SU-DHL-6 (cell line): ENCODE measurements around the gene KAT6B.

Experiments
- H2AFZ ChIP-seq: fragments of 200-600 bp; sonication (generic); 2 replicates; pipeline ENCODE4 v1.6.1; 2014; ENCODE audit warnings: low read depth, mild to moderate bottlenecking, moderate library complexity, mixed read lengths, antibody characterized with exemption, low read length; ENCODE audit not compliant: severe bottlenecking
- H3F3A ChIP-seq: fragments of 200-600 bp; shearing (Covaris generic); 2 replicates; pipeline ENCODE4 v1.6.0; 2016; ENCODE audit warnings: antibody characterized with exemption, mild to moderate bottlenecking; ENCODE audit not compliant: insufficient read depth
- H3K27ac ChIP-seq: fragments of 200-600 bp; sonication (generic); 2 replicates; pipeline ENCODE4 v1.5.1; 2016; ENCODE audit warnings: low read depth, mild to moderate bottlenecking, low read length, moderate library complexity, mixed read lengths
- H3K27me3 ChIP-seq: fragments of 200-600 bp; sonication (generic), shearing (Covaris generic); 2 replicates; pipeline ENCODE4 v1.6.0; 2014; ENCODE audit warnings: mild to moderate bottlenecking, low read length
- H3K36me3 ChIP-seq: fragments of 200-600 bp; sonication (generic); 2 replicates; pipeline ENCODE4 v1.6.1; 2014; ENCODE audit warnings: mild to moderate bottlenecking, low read length, mixed read lengths
- H3K4me2 ChIP-seq: fragments of 300-600, 200-600 bp; shearing (Covaris generic), sonication (generic); 2 replicates; pipeline ENCODE4 v1.6.0; 2014; ENCODE audit warnings: low read length, low read depth, mild to moderate bottlenecking; ENCODE audit not compliant: poor library complexity, severe bottlenecking
- H3K4me3 ChIP-seq: fragments of 200-600 bp; sonication (generic); 2 replicates; pipeline ENCODE4 v1.5.1; 2014; ENCODE audit warnings: antibody characterized with exemption, low read length, mild to moderate bottlenecking, mixed read lengths; ENCODE audit not compliant: insufficient read depth, poor library complexity, severe bottlenecking
- H3K79me2 ChIP-seq: fragments of 200-600 bp; sonication (generic); 2 replicates; pipeline ENCODE4 v1.6.1; 2014; ENCODE audit warnings: mild to moderate bottlenecking, low read length, moderate library complexity; ENCODE audit not compliant: insufficient read depth
- H3K9ac ChIP-seq: fragments of 200-600 bp; sonication (generic); 2 replicates; pipeline ENCODE4 v1.7.0; 2014; ENCODE audit warnings: mild to moderate bottlenecking, low read length
- H3K9me2 ChIP-seq: fragments of 200-600 bp; sonication (generic); replicated peaks from 2 replicates; pipeline ENCODE4 v1.6.1; 2014; ENCODE audit warnings: low read length; ENCODE audit not compliant: insufficient read depth
- H3K9me3 ChIP-seq: fragments of 200-600 bp; sonication (generic); 2 replicates; pipeline ENCODE4 v1.6.1; 2014; ENCODE audit warnings: low read length, mixed read lengths; ENCODE audit not compliant: insufficient read depth
- H4K20me1 ChIP-seq: fragments of 200-600 bp; sonication (generic); 2 replicates; pipeline ENCODE4 v1.6.1; 2014; ENCODE audit warnings: low read depth, mild to moderate bottlenecking, antibody characterized with exemption, low read length, moderate library complexity, mixed read lengths
- CTCF ChIP-seq: fragments of 200-600 bp; sonication (generic); IDR thresholded peaks from one replicate; pipeline ENCODE4 v1.5.1; 2017; ENCODE audit warnings: antibody characterized with exemption, mild to moderate bottlenecking, low read length, moderate library complexity; ENCODE audit not compliant: insufficient read depth, poor library complexity, severe bottlenecking
- EZH2phosphoT487 ChIP-seq: fragments of 200-600 bp; sonication (generic), shearing (Covaris generic); conservative IDR thresholded peaks from 2 replicates; pipeline ENCODE4 v1.6.1; 2018; ENCODE audit warnings: mild to moderate bottlenecking, antibody characterized with exemption, low read length, moderate library complexity, mixed read lengths

Gene KAT6B

DNA sequence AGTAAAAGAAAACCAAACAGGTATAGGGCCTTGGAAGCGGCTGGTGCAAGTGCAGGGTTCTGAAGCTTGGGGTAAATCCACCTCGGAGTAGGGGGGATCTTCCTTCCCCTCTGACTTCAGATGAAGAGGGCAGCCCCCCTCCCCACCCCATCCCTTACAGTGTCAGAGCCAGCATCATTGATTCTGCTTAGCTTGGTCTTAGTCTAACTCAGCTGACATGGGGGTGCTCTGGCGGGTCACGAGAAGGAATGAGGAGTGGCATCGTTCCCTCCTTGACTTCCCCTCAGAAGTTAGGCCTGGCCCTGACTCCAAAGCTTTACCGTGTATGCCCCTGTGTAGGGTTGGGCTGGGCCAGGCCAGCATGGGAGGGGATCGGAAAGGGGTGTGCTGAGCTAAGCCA lies 240.9 kb downstream of the KAT6B start:
- Histone ChIP-seq H3K27me3 (no peaks in the 10 kb centered on the region), H3K9me3 (no peaks in the 10 kb centered on the region), H3K9ac (no peak overlapping the region), H3K36me3 (no peaks in the 10 kb centered on the region), H3K4me2 (no peak overlapping the region), H3F3A (no peaks in the 10 kb centered on the region), H3K9me2 (no peaks in the 10 kb centered on the region), H3K4me3 (no peak overlapping the region), H3K27ac (no peak overlapping the region), H2AFZ (no peak overlapping the region), H3K79me2 (no peaks in the 10 kb centered on the region), H4K20me1 (no peaks in the 10 kb centered on the region)
- TF ChIP-seq EZH2phosphoT487, result no peak
- no peak for TF ChIP-seq CTCF

DNA sequence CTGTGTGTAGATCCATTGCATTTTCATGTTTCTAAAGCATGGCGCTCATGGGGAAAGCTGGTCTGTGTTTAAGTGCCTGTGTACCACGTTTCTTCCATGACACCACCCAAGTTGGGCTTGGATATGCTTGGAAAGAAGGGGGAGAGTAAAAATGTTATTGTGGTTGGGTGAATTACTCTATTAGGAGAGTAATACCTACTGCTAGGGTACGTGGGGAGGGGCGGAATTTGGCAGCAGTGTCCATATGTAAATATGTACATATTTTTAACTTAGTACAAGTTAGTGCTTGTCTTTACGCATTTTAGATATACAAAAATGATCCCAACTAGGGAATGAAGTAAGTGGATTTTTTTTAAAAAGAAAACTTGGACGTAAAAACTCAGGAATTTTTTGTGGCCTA lies 242.1 kb downstream of the KAT6B start:
- Histone ChIP-seq H3K9me3 (no peaks in the 10 kb centered on the region), H4K20me1 (no peaks in the 10 kb centered on the region), H3K27me3 (no peaks in the 10 kb centered on the region), H2AFZ (no peak overlapping the region), H3K4me3 (no peak overlapping the region), H3K4me2 (no peak overlapping the region), H3K79me2 (no peaks in the 10 kb centered on the region), H3K9ac (no peak overlapping the region), H3K36me3 (no peaks in the 10 kb centered on the region), H3K27ac (no peak overlapping the region), H3F3A (no peaks in the 10 kb centered on the region), H3K9me2 (no peaks in the 10 kb centered on the region)
- TF ChIP-seq EZH2phosphoT487, result no peak
- TF ChIP-seq CTCF, result no peak

DNA sequence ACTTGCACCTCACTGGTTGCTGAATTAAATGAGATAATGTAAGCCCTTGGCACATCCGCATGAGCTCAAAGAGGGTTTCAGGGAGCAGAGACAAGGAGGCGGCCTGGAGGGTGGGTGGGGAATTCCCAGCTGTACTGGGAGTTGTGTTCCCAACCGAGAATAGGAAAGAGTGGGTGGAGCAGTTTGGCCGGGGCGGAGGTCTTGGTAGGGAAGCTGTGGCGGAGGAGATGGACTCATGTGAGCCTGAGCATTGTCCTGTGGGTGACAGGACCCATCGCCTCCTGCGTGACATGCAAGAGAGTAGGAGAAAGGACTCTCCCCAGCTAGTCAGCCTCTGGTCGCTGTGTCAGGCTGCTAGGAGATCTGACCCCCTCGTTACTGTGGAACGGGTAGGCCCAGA lies 244.1 kb downstream of the KAT6B start:
- H3K9me2 ChIP-seq, result no peaks in the 10 kb centered on the region
- TF ChIP-seq EZH2phosphoT487, result no peak
- no peaks in the 10 kb centered on the region for H3K36me3 ChIP-seq
- H3K9me3 ChIP-seq, result no peaks in the 10 kb centered on the region
- no peak overlapping the region for H3K27ac ChIP-seq
- no peak overlapping the region for H3K4me2 ChIP-seq
- H3K9ac ChIP-seq, result no peak overlapping the region
- no peaks in the 10 kb centered on the region for H3K27me3 ChIP-seq
- no peak overlapping the region for H3K4me3 ChIP-seq
- H3F3A ChIP-seq, result no peaks in the 10 kb centered on the region
- H2AFZ ChIP-seq, result no peak overlapping the region
- H3K79me2 ChIP-seq, result no peaks in the 10 kb centered on the region
- H4K20me1 ChIP-seq, result no peaks in the 10 kb centered on the region

DNA sequence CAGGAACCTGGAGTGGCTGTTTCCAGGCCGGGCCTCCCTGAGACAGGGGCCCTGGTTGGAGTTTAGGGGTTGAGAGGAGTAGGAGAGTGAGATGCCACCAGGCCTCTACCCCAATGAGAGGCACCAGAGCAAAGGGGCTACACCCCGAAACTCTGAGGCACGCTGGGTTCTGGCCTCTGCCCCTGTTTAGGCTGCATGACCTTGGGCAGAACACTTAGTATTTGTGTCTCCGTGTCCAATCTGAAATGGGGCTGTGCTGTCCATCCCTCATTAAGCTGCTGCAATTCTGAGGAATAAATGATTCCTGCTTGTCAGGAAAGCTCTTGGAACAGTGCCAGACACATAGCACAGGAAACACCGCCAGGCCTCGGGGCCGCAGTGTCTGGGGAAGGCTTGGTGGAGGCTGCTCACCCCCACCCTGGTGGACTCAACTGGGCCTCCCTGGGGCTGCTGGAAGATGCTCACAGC lies 244.6 kb downstream of the KAT6B start:
- no peaks in the 10 kb centered on the region for H3K27me3 ChIP-seq
- H2AFZ ChIP-seq, result no peak overlapping the region
- no peaks in the 10 kb centered on the region for H3K9me3 ChIP-seq
- H3K27ac ChIP-seq, result no peak overlapping the region
- no peaks in the 10 kb centered on the region for H3F3A ChIP-seq
- H3K36me3 ChIP-seq, result no peaks in the 10 kb centered on the region
- H4K20me1 ChIP-seq, result no peaks in the 10 kb centered on the region
- H3K9ac ChIP-seq, result no peak overlapping the region
- no peak for TF ChIP-seq CTCF
- no peak for TF ChIP-seq EZH2phosphoT487
- H3K4me2 ChIP-seq, result no peak overlapping the region
- no peak overlapping the region for H3K4me3 ChIP-seq
- no peaks in the 10 kb centered on the region for H3K9me2 ChIP-seq
- no peaks in the 10 kb centered on the region for H3K79me2 ChIP-seq
